PFSK-1 (cell line): ENCODE results near the gene MAN2A2.

Experiments used
- FOXP2 ChIP-seq: optimal IDR thresholded peaks from 2 replicates; pipeline ENCODE3; 2011; ENCODE audit warnings: borderline replicate concordance, control low read depth, inconsistent platforms; ENCODE audit not compliant: insufficient read depth; ENCODE audit errors: extremely low read length, extremely low read depth
- POLR2AphosphoS5 ChIP-seq: IDR thresholded peaks from 2 replicates; pipeline ENCODE4 v1.6.1; 2012; ENCODE audit warnings: low read depth, mild to moderate bottlenecking, control low read depth, low read length, moderate library complexity
- SIN3A ChIP-seq: IDR thresholded peaks from 2 replicates; pipeline ENCODE4 v1.6.1; 2012; ENCODE audit warnings: mild to moderate bottlenecking, low read length, moderate library complexity, borderline replicate concordance; ENCODE audit not compliant: insufficient read depth
- TAF1 ChIP-seq: IDR thresholded peaks from 2 replicates; pipeline ENCODE4 v1.6.1; 2012; ENCODE audit warnings: low read length, control low read depth, borderline replicate concordance; ENCODE audit not compliant: insufficient read depth

DNA sequence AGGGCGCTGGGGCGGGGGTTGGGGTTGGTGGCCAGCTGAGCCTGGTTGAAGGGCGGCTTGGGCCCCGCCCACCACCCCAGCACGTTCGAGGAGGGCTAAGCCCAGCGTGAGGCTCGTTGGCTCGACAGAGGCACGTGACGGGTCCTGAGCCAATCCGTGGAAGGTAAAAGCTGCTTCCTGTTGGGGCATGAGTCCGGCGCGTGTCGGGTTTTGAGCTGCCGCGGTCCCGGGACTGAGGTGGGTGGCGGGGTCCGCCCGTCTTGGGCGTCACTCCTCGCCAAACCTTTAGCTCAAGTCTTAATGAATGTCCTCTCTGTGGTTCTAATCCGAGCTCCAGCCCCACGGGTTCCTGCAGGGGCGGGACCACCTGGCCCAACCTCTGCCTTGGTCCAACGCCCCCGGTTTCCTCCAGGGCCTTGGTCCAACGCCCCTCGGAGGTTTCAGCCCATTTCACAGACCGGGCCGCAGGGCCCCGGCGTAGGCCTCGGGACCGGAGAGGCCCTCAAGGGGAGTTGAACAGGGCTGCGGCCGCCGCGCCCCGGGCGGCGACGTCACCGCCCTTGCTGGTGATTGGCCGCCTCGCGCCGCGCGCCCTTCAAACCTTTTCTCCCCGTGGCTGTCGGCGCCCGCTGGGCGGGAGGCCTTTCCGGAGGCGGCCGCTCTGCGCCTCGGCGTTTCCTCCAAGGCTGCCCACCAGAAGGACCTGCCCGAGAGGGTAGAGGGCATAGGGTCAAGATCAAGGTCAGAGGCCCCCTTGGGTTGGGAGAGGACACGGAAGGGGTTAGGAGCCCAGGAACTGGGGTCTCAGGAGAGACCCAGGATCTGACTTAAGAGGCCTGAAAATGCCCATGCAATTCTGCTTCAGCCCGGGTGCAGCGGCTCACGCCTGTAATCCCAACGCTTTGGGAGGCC is 51.9 kb downstream of the MAN2A2 start, which contains the start of gene RCCD1:
- TF ChIP-seq TAF1 (peak; percentile 78; the same call in 1 of the 2 replicates), POLR2AphosphoS5 (peak; percentile 94), SIN3A (peak; percentile 60; the same call in 1 of the 2 replicates), FOXP2 (peak; percentile 56)
